ENCODE results near the gene GSKIP.

- no peak for TF ChIP-seq POLR2A (IDR thresholded peaks at IDR 0.05; ENCODE audit: low read length)
- TF ChIP-seq GATA1 (IDR thresholded peaks at IDR 0.05; ENCODE audit: low read depth, low read length) = no peak
These were observed 10.6 kb upstream of the GSKIP start for GRCh38 chr14:96352708-96353107.
